SK-N-SH treated with all-trans-retinoic acid at 6 μM for 48 hours (cell line): Measurements from ENCODE around the gene PKLR.

Source experiments
- ATAC-seq: fragments of 200-7000 bp; cut with Tn5 transposase; 3 replicates; pipeline ENCODE4 v1.9.1; 2020; ENCODE audit warnings: mild to moderate bottlenecking, moderate library complexity
- ARNTL ChIP-seq: fragments of 450-650 bp; formaldehyde crosslinking; IDR thresholded peaks from 2 replicates; pipeline ENCODE4 v1.5.0; 2020; ENCODE audit warnings: low read depth, mild to moderate bottlenecking, moderate library complexity, borderline replicate concordance
- BACH2 ChIP-seq: fragments of 250-450 bp; sonication (Bioruptor Pico); IDR thresholded peaks from 2 replicates; pipeline ENCODE4 v1.9.0; 2021; ENCODE audit warnings: mild to moderate bottlenecking, borderline replicate concordance
- CSDC2 ChIP-seq: fragments of 250-450 bp; sonication (Bioruptor Pico); IDR thresholded peaks from 2 replicates; pipeline ENCODE4 v1.5.0; 2020; ENCODE audit warnings: mild to moderate bottlenecking, moderate library complexity
- ESRRG ChIP-seq: fragments of 250-450 bp; sonication (Bioruptor Pico); IDR thresholded peaks from 2 replicates; pipeline ENCODE4 v1.6.1; 2021; ENCODE audit warnings: mild to moderate bottlenecking
- GLIS3 ChIP-seq: fragments of 250-450 bp; sonication (Bioruptor Pico); IDR thresholded peaks from 2 replicates; pipeline ENCODE4 v1.5.0; 2020; ENCODE audit warnings: mild to moderate bottlenecking, moderate library complexity
- ISL1 ChIP-seq: fragments of 250-450 bp; sonication (Bioruptor Pico); IDR thresholded peaks from 2 replicates; pipeline ENCODE4 v2.1.2; 2022; ENCODE audit warnings: mild to moderate bottlenecking, moderate library complexity
- RARB ChIP-seq: fragments of 250-450 bp; sonication (Bioruptor Pico); IDR thresholded peaks from 2 replicates; pipeline ENCODE4 v1.8.0; 2021; ENCODE audit warnings: mild to moderate bottlenecking, moderate library complexity
- SNAI2 ChIP-seq: fragments of 250-450 bp; sonication (Bioruptor Pico); IDR thresholded peaks from 2 replicates; pipeline ENCODE4 v1.5.0; 2020; ENCODE audit warnings: mild to moderate bottlenecking, moderate library complexity
- TOX ChIP-seq: fragments of 250-450 bp; sonication (Bioruptor Pico); IDR thresholded peaks from 2 replicates; pipeline ENCODE4 v1.8.0; 2021; ENCODE audit warnings: mild to moderate bottlenecking, moderate library complexity, borderline replicate concordance
- ZC3H10 ChIP-seq: fragments of 250-450 bp; sonication (Bioruptor Pico); IDR thresholded peaks from 2 replicates; pipeline ENCODE4 v1.5.1; 2021; ENCODE audit warnings: mild to moderate bottlenecking, moderate library complexity
- ZNF70 ChIP-seq: fragments of 450-650 bp; formaldehyde crosslinking; IDR thresholded peaks from 2 replicates; pipeline ENCODE4 v1.5.0; 2020; ENCODE audit warnings: mild to moderate bottlenecking, moderate library complexity
- TF ChIP-seq, protein P1 (sequence below): fragments of 250-450 bp; sonication (Bioruptor Pico); IDR thresholded peaks from 2 replicates; pipeline ENCODE4 v1.5.1; 2020; ENCODE audit warnings: low read depth, mild to moderate bottlenecking, moderate library complexity
- TF ChIP-seq, protein P2 (sequence below): fragments of 250-450 bp; sonication (Bioruptor Pico); IDR thresholded peaks from 2 replicates; pipeline ENCODE4 v1.8.0; 2021; ENCODE audit warnings: low read depth, mild to moderate bottlenecking, moderate library complexity, borderline replicate concordance
- TF ChIP-seq, protein P3 (sequence below): fragments of 250-450 bp; sonication (Bioruptor Pico); IDR thresholded peaks from 2 replicates; pipeline ENCODE4 v1.5.0; 2020; ENCODE audit warnings: mild to moderate bottlenecking, moderate library complexity
- TF ChIP-seq, protein P4 (sequence below): fragments of 250-450 bp; sonication (Bioruptor Pico); IDR thresholded peaks from 2 replicates; pipeline ENCODE4 v1.8.0; 2020; ENCODE audit warnings: mild to moderate bottlenecking, moderate library complexity, borderline replicate concordance
- TF ChIP-seq, protein P5 (sequence below): fragments of 250-450 bp; sonication (Bioruptor Pico); IDR thresholded peaks from 2 replicates; pipeline ENCODE4 v1.5.1; 2021; ENCODE audit warnings: mild to moderate bottlenecking, moderate library complexity

PKLR gene

DNA sequence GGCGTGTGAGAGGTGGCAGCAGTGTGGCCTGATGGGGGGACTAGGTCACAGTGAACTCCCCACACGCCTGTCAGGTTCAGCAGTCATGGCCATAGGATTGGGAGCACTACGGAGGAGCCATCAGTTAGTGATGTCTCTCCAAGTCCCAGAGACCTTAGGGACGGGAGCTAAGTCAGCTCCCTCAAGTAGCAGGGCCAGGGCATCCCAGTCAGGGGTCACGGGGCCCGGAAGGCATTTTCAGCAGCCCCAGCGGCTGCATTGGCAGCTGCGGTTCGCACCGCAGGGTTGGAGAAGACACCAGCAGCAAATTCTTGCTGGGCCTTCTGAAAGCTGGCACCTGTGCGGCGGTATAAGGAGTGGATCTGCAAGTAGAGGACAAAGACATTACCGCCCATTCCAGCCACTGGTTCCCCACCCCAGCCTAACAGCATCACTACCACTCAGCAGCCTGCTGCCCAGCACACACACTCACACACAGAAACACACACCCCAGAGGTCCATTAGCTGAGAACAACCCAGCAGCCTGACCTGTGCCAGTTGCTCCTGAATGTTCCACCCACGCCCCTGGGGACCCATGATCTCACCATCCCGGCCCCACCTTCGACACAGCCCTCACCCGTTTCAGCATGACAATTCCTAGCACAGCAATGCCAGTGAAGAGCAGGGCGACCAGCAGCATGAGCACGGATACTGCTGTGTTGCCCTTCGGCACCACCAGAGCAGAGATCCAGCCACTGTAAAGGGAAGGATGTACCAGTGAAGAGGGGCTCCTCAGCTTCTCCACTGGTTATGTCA lies 45.0 kb downstream of the PKLR start:
- TF ChIP-seq, protein P1, sequence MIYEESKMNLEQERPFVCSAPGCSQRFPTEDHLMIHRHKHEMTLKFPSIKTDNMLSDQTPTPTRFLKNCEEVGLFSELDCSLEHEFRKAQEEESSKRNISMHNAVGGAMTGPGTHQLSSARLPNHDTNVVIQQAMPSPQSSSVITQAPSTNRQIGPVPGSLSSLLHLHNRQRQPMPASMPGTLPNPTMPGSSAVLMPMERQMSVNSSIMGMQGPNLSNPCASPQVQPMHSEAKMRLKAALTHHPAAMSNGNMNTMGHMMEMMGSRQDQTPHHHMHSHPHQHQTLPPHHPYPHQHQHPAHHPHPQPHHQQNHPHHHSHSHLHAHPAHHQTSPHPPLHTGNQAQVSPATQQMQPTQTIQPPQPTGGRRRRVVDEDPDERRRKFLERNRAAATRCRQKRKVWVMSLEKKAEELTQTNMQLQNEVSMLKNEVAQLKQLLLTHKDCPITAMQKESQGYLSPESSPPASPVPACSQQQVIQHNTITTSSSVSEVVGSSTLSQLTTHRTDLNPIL (CRISPR knock-in tag) = no peak
- TF ChIP-seq, protein P2, sequence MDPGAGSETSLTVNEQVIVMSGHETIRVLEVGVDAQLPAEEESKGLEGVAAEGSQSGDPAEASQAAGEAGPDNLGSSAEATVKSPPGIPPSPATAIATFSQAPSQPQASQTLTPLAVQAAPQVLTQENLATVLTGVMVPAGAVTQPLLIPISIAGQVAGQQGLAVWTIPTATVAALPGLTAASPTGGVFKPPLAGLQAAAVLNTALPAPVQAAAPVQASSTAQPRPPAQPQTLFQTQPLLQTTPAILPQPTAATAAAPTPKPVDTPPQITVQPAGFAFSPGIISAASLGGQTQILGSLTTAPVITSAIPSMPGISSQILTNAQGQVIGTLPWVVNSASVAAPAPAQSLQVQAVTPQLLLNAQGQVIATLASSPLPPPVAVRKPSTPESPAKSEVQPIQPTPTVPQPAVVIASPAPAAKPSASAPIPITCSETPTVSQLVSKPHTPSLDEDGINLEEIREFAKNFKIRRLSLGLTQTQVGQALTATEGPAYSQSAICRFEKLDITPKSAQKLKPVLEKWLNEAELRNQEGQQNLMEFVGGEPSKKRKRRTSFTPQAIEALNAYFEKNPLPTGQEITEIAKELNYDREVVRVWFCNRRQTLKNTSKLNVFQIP (CRISPR knock-in tag) = no peak
- TF ChIP-seq ZC3H10 = no peak
- no peak for TF ChIP-seq GLIS3
- TF ChIP-seq, protein P3, sequence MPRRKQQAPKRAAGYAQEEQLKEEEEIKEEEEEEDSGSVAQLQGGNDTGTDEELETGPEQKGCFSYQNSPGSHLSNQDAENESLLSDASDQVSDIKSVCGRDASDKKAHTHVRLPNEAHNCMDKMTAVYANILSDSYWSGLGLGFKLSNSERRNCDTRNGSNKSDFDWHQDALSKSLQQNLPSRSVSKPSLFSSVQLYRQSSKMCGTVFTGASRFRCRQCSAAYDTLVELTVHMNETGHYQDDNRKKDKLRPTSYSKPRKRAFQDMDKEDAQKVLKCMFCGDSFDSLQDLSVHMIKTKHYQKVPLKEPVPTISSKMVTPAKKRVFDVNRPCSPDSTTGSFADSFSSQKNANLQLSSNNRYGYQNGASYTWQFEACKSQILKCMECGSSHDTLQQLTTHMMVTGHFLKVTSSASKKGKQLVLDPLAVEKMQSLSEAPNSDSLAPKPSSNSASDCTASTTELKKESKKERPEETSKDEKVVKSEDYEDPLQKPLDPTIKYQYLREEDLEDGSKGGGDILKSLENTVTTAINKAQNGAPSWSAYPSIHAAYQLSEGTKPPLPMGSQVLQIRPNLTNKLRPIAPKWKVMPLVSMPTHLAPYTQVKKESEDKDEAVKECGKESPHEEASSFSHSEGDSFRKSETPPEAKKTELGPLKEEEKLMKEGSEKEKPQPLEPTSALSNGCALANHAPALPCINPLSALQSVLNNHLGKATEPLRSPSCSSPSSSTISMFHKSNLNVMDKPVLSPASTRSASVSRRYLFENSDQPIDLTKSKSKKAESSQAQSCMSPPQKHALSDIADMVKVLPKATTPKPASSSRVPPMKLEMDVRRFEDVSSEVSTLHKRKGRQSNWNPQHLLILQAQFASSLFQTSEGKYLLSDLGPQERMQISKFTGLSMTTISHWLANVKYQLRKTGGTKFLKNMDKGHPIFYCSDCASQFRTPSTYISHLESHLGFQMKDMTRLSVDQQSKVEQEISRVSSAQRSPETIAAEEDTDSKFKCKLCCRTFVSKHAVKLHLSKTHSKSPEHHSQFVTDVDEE = no peak
- TF ChIP-seq, protein P4, sequence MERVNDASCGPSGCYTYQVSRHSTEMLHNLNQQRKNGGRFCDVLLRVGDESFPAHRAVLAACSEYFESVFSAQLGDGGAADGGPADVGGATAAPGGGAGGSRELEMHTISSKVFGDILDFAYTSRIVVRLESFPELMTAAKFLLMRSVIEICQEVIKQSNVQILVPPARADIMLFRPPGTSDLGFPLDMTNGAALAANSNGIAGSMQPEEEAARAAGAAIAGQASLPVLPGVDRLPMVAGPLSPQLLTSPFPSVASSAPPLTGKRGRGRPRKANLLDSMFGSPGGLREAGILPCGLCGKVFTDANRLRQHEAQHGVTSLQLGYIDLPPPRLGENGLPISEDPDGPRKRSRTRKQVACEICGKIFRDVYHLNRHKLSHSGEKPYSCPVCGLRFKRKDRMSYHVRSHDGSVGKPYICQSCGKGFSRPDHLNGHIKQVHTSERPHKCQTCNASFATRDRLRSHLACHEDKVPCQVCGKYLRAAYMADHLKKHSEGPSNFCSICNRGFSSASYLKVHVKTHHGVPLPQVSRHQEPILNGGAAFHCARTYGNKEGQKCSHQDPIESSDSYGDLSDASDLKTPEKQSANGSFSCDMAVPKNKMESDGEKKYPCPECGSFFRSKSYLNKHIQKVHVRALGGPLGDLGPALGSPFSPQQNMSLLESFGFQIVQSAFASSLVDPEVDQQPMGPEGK (CRISPR knock-in tag) = no peak
- ATAC-seq = peak; percentile 5

DNA sequence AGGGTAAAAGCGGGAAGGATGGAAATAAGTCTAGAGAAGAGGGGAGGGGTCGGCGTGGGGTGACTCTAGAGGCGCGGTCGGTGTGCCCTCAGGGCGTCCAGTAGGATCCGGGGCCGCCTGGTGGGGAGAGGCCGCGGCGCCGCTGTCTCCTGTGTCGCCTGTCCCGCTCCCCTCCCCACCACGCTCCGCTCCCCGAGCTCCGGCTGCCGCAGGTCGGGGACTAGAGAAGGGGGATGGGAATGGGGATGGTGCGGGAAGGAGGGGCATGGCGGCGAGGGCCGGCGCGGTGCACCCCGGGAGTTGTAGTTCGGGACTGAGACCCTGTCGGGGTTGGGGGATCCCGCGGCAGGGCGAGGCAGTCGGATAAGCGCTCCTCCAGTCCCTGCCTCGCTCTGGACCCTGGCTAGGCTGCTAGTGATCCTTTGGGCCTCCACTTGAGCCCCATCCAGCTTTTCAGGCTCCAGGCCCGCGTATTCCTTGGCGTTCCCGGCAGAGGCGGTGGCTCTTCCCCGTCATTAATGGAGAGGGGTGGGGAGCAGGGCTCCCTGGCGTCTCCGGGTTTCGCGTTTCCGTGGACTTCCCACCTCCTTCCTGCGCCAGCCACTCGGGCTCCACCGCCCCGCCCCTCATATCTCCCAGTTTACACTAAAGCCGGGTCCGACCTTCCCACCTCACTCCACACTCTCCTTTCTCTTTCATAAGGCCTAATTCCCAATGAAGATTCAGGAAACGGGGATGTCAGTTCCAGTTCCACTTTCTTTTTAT lies 45.8 kb downstream of the PKLR start, which contains the start of gene ENTREP3:
Gene ENTREP3 (minus strand): TSS at position 241 of the 765 bp plus-strand sequence. CDS start 606 bp downstream, outside the sequence.
- ATAC-seq = peak; percentile 82
- TF ChIP-seq RARB (CRISPR knock-in tag) = peak; percentile 33; the same call in 1 of the 2 replicates
- TF ChIP-seq, protein P1 (CRISPR knock-in tag) = no peak

DNA sequence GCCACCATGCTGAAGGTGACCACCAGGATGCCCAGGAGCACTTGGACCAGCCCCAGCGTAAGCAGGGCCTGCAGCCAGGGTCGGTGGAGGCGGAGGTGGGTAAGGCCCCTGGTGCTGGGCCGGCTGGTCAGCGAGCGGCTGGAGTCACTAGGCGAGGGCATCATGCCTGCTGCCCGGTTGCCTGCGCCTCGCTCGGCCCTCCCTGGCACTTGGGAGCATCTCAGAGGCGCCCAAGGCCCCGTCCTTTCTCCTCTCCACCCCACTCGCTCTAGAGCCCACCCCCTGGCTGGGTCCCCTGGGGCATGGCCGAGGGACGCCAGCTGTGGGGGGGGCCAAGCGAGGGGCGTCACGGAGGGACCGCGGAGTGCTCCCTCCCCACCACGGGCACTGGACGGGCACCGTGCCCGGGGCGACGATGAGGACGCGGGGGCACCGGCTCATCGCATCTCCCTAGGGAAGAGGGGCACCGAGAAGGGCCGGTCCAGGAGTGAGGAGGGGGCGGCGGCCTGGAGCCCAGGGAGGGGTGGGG lies 46.5 kb downstream of the PKLR start:
- peak; percentile 40 for ATAC-seq
- no peak for TF ChIP-seq ISL1 (CRISPR knock-in tag)

DNA sequence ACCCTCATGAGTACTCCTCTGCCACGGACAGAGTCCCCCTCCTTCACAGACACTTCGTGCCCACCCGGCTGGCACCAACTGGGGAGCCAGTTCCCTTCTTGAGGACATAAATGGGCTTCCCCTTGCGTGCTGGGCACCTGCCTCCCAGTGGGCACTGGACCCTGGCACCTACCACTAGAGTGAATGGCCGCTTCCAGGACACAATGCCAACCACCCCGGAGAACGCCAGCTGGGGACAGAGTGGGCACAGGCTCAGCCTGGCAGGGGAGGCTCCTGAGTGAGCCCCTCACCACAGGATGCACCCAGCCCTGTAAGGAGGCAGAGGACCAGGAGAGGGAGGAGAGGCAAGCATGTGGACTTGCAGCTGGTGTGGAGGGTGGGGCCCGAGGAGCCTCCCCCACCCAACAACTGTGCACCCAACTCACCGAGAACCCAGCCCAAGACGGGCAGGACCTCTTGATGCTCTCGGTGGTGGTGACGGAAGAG lies 47.0 kb downstream of the PKLR start:
- ATAC-seq = peak; percentile 2
- TF ChIP-seq ZC3H10 = no peak
- TF ChIP-seq TOX (CRISPR knock-in tag) = no peak
- TF ChIP-seq, protein P1 (CRISPR knock-in tag) = no peak
- no peak for TF ChIP-seq CSDC2 (CRISPR knock-in tag)
- TF ChIP-seq, protein P4 (CRISPR knock-in tag) = no peak
- TF ChIP-seq, protein P5, sequence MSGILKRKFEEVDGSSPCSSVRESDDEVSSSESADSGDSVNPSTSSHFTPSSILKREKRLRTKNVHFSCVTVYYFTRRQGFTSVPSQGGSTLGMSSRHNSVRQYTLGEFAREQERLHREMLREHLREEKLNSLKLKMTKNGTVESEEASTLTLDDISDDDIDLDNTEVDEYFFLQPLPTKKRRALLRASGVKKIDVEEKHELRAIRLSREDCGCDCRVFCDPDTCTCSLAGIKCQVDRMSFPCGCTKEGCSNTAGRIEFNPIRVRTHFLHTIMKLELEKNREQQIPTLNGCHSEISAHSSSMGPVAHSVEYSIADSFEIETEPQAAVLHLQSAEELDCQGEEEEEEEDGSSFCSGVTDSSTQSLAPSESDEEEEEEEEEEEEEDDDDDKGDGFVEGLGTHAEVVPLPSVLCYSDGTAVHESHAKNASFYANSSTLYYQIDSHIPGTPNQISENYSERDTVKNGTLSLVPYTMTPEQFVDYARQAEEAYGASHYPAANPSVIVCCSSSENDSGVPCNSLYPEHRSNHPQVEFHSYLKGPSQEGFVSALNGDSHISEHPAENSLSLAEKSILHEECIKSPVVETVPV (CRISPR knock-in tag) = no peak
- no peak for TF ChIP-seq SNAI2 (CRISPR knock-in tag)
- TF ChIP-seq, protein P2 (CRISPR knock-in tag) = no peak
- no peak for TF ChIP-seq BACH2
- TF ChIP-seq ESRRG = no peak
- no peak for TF ChIP-seq ARNTL (CRISPR knock-in tag)
- TF ChIP-seq ZNF70 (CRISPR knock-in tag) = no peak
